ENCODE data around the gene NIT1. TPM values are rescaled to one million over a fixed set of nuclear protein-coding genes. Genes with fewer than 3 reads are reported as not detected.

Gene NIT1
- total and polyA plus RNA-seq, 2 donors (not counting 1 experiment from before 2014, with no cell fraction given), result 53.5 to 61.0 TPM

DNA sequence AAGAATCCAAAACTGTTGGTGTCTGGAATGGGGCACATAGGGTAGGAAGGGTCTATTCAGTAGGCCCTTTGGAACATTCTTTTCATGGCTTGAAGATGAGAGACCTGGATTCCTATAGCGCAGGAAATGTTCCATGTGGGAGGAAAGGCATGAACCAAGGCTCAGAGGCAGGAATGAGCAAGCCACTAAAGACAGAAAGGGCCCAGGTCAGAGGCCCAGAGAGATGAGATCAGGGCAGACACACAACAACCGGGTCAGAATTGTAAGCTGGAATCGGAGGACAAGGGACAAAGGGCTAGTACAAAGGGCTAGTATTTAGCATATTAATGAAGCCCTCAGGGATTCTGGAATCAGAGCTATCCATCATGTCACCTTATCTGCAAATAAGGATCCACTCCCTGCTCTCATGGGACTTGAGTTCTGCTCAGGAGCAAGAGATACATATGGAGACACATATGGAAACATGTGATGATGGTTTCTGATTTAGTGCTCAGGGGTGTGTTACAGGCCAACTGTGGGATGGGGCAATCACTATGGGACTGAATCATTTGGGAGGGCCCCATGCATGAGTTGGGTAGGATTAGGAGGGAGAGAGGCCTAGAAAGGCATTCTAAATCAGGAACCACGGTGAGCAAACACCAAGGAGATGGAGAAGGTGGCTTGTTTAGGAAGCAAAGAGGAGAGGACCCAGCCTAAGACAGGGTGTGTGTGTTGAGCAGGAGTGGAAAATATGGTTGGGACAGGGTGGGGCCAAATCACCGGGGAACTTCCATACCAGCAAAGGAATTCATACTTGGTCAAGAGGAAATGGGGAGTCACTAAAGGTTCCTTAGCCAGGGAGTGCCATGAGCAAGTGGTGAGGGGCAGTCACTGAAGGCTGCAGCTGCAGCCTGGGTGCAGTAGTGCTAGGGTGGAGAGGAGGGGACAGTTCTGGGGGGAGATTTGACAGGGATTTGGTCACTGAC is 37.2 kb upstream of the NIT1 start:
- no peaks in the 10 kb centered on the region for H3K79me2 ChIP-seq (ENCODE audit: control insufficient read depth, insufficient read depth, low read length)
- H3K27ac ChIP-seq (ENCODE audit: low read length in 2 of 2), result no peak overlapping the region
- ChIA-PET POLR2A (no interaction called here), CTCF (no interaction called here)
- WGBS (ENCODE audit: insufficient coverage), result 93% methylated on average over 4 of the region's 5 CpGs
- H3K9me3 Mint-ChIP-seq (ENCODE audit: insufficient read depth), result no peaks in the 10 kb centered on the region
- no peaks in the 10 kb centered on the region for H3K9me3 ChIP-seq (ENCODE audit: control extremely low read depth in 1 of 3, control insufficient read depth in 2 of 3, insufficient read depth in 1 of 3, low read length in 2 of 3)
- H3K9ac ChIP-seq (ENCODE audit: low read length), result no peak overlapping the region
- ATAC-seq (ENCODE audit: low read depth), result no peak
- intact Hi-C loops (cut with micrococcal nuclease), result no loop called here
- H3K36me3 ChIP-seq (replicated peaks in 1 of 2; ENCODE audit: control extremely low read depth in 1 of 2, control insufficient read depth in 1 of 2, extremely low read depth in 1 of 2, insufficient read depth in 2 of 2, low read length in 1 of 2), result no peaks in the 10 kb centered on the region
- H2AFZ ChIP-seq (ENCODE audit: insufficient read depth, low read depth, low read length, poor library complexity, severe bottlenecking), result no peak overlapping the region
- no peak overlapping the region for H3K27ac Mint-ChIP-seq
- no peaks in the 10 kb centered on the region for H3K27me3 ChIP-seq (replicated peaks in 1 of 4; ENCODE audit: control extremely low read depth in 1 of 4, control insufficient read depth in 3 of 4, insufficient read depth in 4 of 4, low read length in 3 of 4)
- H3K4me1 Mint-ChIP-seq, result no peaks in the 10 kb centered on the region
- H3K27me3 Mint-ChIP-seq, result peaks cover 4% of the 10 kb centered on the region
- H3K4me3 ChIP-seq (ENCODE audit: control extremely low read depth in 1 of 5, extremely low read depth in 1 of 5, insufficient read depth in 1 of 5, low read depth in 2 of 5, low read length in 4 of 5), result no peak overlapping the region
- no peaks in the 10 kb centered on the region for H4K20me1 ChIP-seq (ENCODE audit: control insufficient read depth, insufficient read depth, low read length, poor library complexity, severe bottlenecking)
- H3K4me1 ChIP-seq (ENCODE audit: control insufficient read depth in 2 of 2, insufficient read depth in 2 of 2, low read length in 2 of 2), result no peaks in the 10 kb centered on the region
- H3K4me2 ChIP-seq (replicated peaks; ENCODE audit: low read depth, low read length, poor library complexity, severe bottlenecking), result no peak overlapping the region
- TF ChIP-seq, protein P1, sequence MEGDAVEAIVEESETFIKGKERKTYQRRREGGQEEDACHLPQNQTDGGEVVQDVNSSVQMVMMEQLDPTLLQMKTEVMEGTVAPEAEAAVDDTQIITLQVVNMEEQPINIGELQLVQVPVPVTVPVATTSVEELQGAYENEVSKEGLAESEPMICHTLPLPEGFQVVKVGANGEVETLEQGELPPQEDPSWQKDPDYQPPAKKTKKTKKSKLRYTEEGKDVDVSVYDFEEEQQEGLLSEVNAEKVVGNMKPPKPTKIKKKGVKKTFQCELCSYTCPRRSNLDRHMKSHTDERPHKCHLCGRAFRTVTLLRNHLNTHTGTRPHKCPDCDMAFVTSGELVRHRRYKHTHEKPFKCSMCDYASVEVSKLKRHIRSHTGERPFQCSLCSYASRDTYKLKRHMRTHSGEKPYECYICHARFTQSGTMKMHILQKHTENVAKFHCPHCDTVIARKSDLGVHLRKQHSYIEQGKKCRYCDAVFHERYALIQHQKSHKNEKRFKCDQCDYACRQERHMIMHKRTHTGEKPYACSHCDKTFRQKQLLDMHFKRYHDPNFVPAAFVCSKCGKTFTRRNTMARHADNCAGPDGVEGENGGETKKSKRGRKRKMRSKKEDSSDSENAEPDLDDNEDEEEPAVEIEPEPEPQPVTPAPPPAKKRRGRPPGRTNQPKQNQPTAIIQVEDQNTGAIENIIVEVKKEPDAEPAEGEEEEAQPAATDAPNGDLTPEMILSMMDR (IDR thresholded peaks at IDR 0.05), result no peak
- TF ChIP-seq EZH2 (IDR thresholded peaks at IDR 0.05; ENCODE audit: borderline replicate concordance, insufficient read depth, low read depth, low read length, poor library complexity, severe bottlenecking), result no peak
- no peak for DNase-seq
- no peak overlapping the region for H3K4me3 Mint-ChIP-seq

DNA sequence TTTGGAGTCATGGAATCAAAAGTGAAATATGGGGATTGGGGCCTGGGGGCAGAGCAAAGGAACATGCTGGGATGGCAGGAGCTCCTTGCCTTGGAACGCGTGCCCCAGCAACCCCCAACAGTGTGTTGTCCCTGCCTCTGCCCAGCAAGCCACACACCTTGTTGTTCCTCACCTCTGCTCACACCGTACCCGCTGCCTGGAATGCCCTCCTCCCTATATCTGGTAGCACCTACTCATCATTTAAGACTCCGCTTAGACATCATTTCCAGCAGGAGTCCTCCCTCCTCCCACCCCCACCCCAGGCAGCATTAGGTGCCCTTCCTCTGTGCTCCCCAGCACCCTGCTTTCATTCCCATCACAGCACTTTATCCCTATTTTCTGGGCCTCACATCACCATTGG is 36.4 kb upstream of the NIT1 start:
- ATAC-seq (ENCODE audit: low read depth), result no peak
- no peak overlapping the region for H3K9ac ChIP-seq (ENCODE audit: low read length)
- H3K4me3 ChIP-seq (ENCODE audit: control extremely low read depth in 1 of 5, extremely low read depth in 1 of 5, insufficient read depth in 1 of 5, low read depth in 2 of 5, low read length in 4 of 5), result no peak overlapping the region
- no peak overlapping the region for H3K4me2 ChIP-seq (replicated peaks; ENCODE audit: low read depth, low read length, poor library complexity, severe bottlenecking)
- no peaks in the 10 kb centered on the region for H3K36me3 ChIP-seq (replicated peaks in 1 of 2; ENCODE audit: control extremely low read depth in 1 of 2, control insufficient read depth in 1 of 2, extremely low read depth in 1 of 2, insufficient read depth in 2 of 2, low read length in 1 of 2)
- TF ChIP-seq, protein P1 (IDR thresholded peaks at IDR 0.05), result no peak
- no peak for TF ChIP-seq EZH2 (IDR thresholded peaks at IDR 0.05; ENCODE audit: borderline replicate concordance, insufficient read depth, low read depth, low read length, poor library complexity, severe bottlenecking)
- intact Hi-C loops (cut with micrococcal nuclease), result no loop called here
- H3K27ac Mint-ChIP-seq, result no peak overlapping the region
- no peak for DNase-seq
- no peaks in the 10 kb centered on the region for H3K79me2 ChIP-seq (ENCODE audit: control insufficient read depth, insufficient read depth, low read length)
- H4K20me1 ChIP-seq (ENCODE audit: control insufficient read depth, insufficient read depth, low read length, poor library complexity, severe bottlenecking), result no peaks in the 10 kb centered on the region
- ChIA-PET POLR2A (no interaction called here), CTCF (no interaction called here)
- H3K4me1 ChIP-seq (ENCODE audit: control insufficient read depth in 2 of 2, insufficient read depth in 2 of 2, low read length in 2 of 2), result no peaks in the 10 kb centered on the region
- H3K4me1 Mint-ChIP-seq, result no peaks in the 10 kb centered on the region
- no peaks in the 10 kb centered on the region for H3K9me3 Mint-ChIP-seq (ENCODE audit: insufficient read depth)
- no peaks in the 10 kb centered on the region for H3K27me3 ChIP-seq (replicated peaks in 1 of 4; ENCODE audit: control extremely low read depth in 1 of 4, control insufficient read depth in 3 of 4, insufficient read depth in 4 of 4, low read length in 3 of 4)
- 80% methylated on average over 5 of the region's 5 CpGs for WGBS (ENCODE audit: insufficient coverage)
- no peak overlapping the region for H3K4me3 Mint-ChIP-seq
- H3K27me3 Mint-ChIP-seq, result peaks cover 7% of the 10 kb centered on the region
- no peak overlapping the region for H3K27ac ChIP-seq (ENCODE audit: low read length in 2 of 2)
- H3K9me3 ChIP-seq (ENCODE audit: control extremely low read depth in 1 of 3, control insufficient read depth in 2 of 3, insufficient read depth in 1 of 3, low read length in 2 of 3), result no peaks in the 10 kb centered on the region
- H2AFZ ChIP-seq (ENCODE audit: insufficient read depth, low read depth, low read length, poor library complexity, severe bottlenecking), result no peak overlapping the region
